ENCODE data around the gene AGAP1. TPM values are rescaled to one million over a fixed set of nuclear protein-coding genes. Genes with fewer than 3 reads are reported as not detected.

AGAP1 gene
- total and polyA plus RNA-seq, 4 donors = 2.0 to 8.5 (median 5.4) TPM

DNA sequence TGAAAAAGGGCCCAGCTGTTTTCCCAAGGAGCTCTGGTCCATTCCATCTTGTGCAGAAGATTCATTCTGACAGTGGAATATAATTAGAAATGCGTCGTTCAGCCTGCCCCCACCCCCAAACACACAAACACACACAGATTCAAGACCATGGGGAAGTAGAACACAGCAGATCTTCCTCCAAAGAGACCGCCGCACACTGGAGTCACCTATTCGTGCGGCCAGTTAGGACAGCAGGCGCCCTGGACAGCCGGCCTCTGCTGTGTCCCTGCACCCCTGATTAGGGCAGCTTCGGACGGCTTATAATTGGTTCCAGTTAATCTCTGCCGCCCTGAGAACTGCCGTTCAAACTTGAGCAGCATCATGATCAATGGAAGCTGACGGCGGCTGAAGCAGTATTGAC lies 558.4 kb downstream of the AGAP1 start:
- Histone ChIP-seq H3K4me3 (ENCODE audit: low read depth in 1 of 3, low read length in 3 of 3) (no peak overlapping the region), H3K27me3 (ENCODE audit: control insufficient read depth in 4 of 4, insufficient read depth in 4 of 4, low read length in 3 of 4) (no peaks in the 10 kb centered on the region), H3K27ac (ENCODE audit: low read depth in 1 of 2, low read length in 2 of 2) (no peak overlapping the region), H3K9ac (ENCODE audit: low read depth in 1 of 2, low read length in 2 of 2) (no peak overlapping the region), H3K36me3 (ENCODE audit: control insufficient read depth in 4 of 4, insufficient read depth in 3 of 4, low read depth in 1 of 4, low read length in 3 of 4) (peaks cover 0 to 10% (median 3%) of the 10 kb centered on the region in 4 donors), H3K4me1 (ENCODE audit: control insufficient read depth in 4 of 4, insufficient read depth in 4 of 4, low read length in 3 of 4) (no peaks in the 10 kb centered on the region), H3K9me3 (ENCODE audit: control insufficient read depth in 4 of 4, low read length in 3 of 4) (no peaks in the 10 kb centered on the region)
- TF ChIP-seq, protein P1, sequence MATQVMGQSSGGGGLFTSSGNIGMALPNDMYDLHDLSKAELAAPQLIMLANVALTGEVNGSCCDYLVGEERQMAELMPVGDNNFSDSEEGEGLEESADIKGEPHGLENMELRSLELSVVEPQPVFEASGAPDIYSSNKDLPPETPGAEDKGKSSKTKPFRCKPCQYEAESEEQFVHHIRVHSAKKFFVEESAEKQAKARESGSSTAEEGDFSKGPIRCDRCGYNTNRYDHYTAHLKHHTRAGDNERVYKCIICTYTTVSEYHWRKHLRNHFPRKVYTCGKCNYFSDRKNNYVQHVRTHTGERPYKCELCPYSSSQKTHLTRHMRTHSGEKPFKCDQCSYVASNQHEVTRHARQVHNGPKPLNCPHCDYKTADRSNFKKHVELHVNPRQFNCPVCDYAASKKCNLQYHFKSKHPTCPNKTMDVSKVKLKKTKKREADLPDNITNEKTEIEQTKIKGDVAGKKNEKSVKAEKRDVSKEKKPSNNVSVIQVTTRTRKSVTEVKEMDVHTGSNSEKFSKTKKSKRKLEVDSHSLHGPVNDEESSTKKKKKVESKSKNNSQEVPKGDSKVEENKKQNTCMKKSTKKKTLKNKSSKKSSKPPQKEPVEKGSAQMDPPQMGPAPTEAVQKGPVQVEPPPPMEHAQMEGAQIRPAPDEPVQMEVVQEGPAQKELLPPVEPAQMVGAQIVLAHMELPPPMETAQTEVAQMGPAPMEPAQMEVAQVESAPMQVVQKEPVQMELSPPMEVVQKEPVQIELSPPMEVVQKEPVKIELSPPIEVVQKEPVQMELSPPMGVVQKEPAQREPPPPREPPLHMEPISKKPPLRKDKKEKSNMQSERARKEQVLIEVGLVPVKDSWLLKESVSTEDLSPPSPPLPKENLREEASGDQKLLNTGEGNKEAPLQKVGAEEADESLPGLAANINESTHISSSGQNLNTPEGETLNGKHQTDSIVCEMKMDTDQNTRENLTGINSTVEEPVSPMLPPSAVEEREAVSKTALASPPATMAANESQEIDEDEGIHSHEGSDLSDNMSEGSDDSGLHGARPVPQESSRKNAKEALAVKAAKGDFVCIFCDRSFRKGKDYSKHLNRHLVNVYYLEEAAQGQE (IDR thresholded peaks at IDR 0.05) = no peak
- TF ChIP-seq TAF1 (conservative IDR thresholded peaks at IDR 0.05) = no peak
- TF ChIP-seq FOXA2 (IDR thresholded peaks at IDR 0.05) = no peak
- no peak for TF ChIP-seq SP1 (IDR thresholded peaks at IDR 0.05)
- no peak for TF ChIP-seq RXRA (IDR thresholded peaks at IDR 0.05)
- TF ChIP-seq, protein P2, sequence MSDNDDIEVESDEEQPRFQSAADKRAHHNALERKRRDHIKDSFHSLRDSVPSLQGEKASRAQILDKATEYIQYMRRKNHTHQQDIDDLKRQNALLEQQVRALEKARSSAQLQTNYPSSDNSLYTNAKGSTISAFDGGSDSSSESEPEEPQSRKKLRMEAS (IDR thresholded peaks at IDR 0.05) = no peak
- no peak for TF ChIP-seq RAD21 (IDR thresholded peaks at IDR 0.05)
- no peak for TF ChIP-seq GABPA (IDR thresholded peaks at IDR 0.05 in 1 of 2, conservative IDR thresholded peaks at IDR 0.05 in 1 of 2)
- TF ChIP-seq JUND (IDR thresholded peaks at IDR 0.05) = no peak
- TF ChIP-seq EGR1 (IDR thresholded peaks at IDR 0.05; ENCODE audit: low read depth in 2 of 2) = no peak
- 96% methylated on average over 14 of the region's 14 CpGs for WGBS
- DNase-seq (ENCODE audit: low spot score) = no peak

DNA sequence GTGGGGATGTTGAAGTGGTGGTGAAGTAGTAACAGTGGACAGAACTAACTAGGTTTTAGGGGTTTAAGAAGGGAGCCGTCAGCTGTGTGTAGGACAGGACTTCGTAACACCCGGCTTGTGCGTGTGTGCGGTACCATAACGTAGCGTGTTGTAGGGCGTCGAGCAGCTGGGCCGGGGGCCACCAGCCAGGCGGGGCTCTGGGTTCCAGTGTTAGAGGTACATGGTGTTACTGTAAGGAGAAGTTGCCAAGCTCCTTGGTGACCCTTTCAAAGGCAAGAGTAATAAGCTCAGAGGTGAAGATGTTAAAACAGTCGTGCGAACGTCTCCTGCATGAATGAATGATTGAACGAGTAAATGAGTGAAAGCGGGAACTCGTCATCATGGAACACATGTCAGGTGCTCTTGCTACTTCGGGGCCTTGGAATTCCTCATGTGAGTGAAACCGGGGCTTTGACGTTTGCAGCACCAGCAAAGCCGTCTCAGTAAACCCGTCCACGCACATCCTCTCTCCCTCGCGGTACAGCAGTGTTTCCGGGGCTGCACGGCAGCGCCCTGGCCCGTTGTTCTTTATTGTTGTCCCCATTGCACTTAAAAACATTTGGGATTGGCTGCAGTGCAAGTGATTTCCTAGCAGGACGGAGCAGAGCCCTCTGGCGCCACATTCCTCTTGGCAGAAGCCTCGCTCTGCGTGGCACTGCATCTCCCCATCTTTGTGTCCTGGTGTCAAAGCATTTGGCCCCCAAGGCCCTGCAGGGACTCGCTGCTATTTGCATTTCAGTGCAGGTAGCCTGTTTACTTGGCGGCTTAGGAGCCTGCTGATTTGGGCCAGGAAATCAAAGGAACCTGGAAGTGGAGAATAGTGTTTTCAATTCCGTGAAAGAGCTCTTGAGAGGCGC lies 559.3 kb downstream of the AGAP1 start:
- Histone ChIP-seq H3K9ac (ENCODE audit: low read depth in 1 of 2, low read length in 2 of 2) (no peak overlapping the region), H3K9me3 (ENCODE audit: control insufficient read depth in 4 of 4, low read length in 3 of 4) (peaks cover 0 to 1% (median under 1%) of the 10 kb centered on the region in 4 donors), H3K4me1 (ENCODE audit: control insufficient read depth in 4 of 4, insufficient read depth in 4 of 4, low read length in 3 of 4) (no peaks in the 10 kb centered on the region), H3K36me3 (ENCODE audit: control insufficient read depth in 4 of 4, insufficient read depth in 3 of 4, low read depth in 1 of 4, low read length in 3 of 4) (peaks cover 0 to 11% (median 3%) of the 10 kb centered on the region in 4 donors), H3K27ac (ENCODE audit: low read depth in 1 of 2, low read length in 2 of 2) (no peak overlapping the region), H3K27me3 (ENCODE audit: control insufficient read depth in 4 of 4, insufficient read depth in 4 of 4, low read length in 3 of 4) (no peaks in the 10 kb centered on the region), H3K4me3 (ENCODE audit: low read depth in 1 of 3, low read length in 3 of 3) (no peak overlapping the region)
- WGBS = 88% methylated on average over 37 of the region's 37 CpGs
- TF ChIP-seq NR2F2 (IDR thresholded peaks at IDR 0.05) = no peak
- TF ChIP-seq, protein P3, sequence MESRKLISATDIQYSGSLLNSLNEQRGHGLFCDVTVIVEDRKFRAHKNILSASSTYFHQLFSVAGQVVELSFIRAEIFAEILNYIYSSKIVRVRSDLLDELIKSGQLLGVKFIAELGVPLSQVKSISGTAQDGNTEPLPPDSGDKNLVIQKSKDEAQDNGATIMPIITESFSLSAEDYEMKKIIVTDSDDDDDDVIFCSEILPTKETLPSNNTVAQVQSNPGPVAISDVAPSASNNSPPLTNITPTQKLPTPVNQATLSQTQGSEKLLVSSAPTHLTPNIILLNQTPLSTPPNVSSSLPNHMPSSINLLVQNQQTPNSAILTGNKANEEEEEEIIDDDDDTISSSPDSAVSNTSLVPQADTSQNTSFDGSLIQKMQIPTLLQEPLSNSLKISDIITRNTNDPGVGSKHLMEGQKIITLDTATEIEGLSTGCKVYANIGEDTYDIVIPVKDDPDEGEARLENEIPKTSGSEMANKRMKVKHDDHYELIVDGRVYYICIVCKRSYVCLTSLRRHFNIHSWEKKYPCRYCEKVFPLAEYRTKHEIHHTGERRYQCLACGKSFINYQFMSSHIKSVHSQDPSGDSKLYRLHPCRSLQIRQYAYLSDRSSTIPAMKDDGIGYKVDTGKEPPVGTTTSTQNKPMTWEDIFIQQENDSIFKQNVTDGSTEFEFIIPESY (IDR thresholded peaks at IDR 0.05) = no peak
- TF ChIP-seq RAD21 (IDR thresholded peaks at IDR 0.05) = no peak
- no peak for TF ChIP-seq TAF1 (conservative IDR thresholded peaks at IDR 0.05)
- TF ChIP-seq GABPA (IDR thresholded peaks at IDR 0.05 in 1 of 2, conservative IDR thresholded peaks at IDR 0.05 in 1 of 2) = no peak
- no peak for TF ChIP-seq RXRA (IDR thresholded peaks at IDR 0.05)
- TF ChIP-seq HNF4G (IDR thresholded peaks at IDR 0.05) = no peak
- TF ChIP-seq, protein P4, sequence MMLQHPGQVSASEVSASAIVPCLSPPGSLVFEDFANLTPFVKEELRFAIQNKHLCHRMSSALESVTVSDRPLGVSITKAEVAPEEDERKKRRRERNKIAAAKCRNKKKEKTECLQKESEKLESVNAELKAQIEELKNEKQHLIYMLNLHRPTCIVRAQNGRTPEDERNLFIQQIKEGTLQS (IDR thresholded peaks at IDR 0.05) = no peak
- TF ChIP-seq, protein P5, sequence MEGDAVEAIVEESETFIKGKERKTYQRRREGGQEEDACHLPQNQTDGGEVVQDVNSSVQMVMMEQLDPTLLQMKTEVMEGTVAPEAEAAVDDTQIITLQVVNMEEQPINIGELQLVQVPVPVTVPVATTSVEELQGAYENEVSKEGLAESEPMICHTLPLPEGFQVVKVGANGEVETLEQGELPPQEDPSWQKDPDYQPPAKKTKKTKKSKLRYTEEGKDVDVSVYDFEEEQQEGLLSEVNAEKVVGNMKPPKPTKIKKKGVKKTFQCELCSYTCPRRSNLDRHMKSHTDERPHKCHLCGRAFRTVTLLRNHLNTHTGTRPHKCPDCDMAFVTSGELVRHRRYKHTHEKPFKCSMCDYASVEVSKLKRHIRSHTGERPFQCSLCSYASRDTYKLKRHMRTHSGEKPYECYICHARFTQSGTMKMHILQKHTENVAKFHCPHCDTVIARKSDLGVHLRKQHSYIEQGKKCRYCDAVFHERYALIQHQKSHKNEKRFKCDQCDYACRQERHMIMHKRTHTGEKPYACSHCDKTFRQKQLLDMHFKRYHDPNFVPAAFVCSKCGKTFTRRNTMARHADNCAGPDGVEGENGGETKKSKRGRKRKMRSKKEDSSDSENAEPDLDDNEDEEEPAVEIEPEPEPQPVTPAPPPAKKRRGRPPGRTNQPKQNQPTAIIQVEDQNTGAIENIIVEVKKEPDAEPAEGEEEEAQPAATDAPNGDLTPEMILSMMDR (IDR thresholded peaks at IDR 0.05; ENCODE audit: low read depth, low read length, missing input control) = no peak
- no peak for TF ChIP-seq EGR1 (IDR thresholded peaks at IDR 0.05; ENCODE audit: low read depth in 2 of 2)
- no peak for TF ChIP-seq FOXA1 (IDR thresholded peaks at IDR 0.05)
- TF ChIP-seq, protein P1 (IDR thresholded peaks at IDR 0.05) = no peak
- TF ChIP-seq SP1 (IDR thresholded peaks at IDR 0.05) = no peak
- TF ChIP-seq HNF4A (conservative IDR thresholded peaks at IDR 0.05) = no peak
- no peak for TF ChIP-seq FOXA2 (IDR thresholded peaks at IDR 0.05)
- TF ChIP-seq JUND (IDR thresholded peaks at IDR 0.05) = no peak
- DNase-seq (ENCODE audit: low spot score) = no peak

All from liver (tissue), 9 donors.